Common myeloid progenitor, CD34-positive (primary cell): ENCODE data around the gene NT5C2.
A peak's percentile ranks its signal among the peaks of the same experiment; 100 is the strongest.

Experiments used
- CTCF ChIA-PET: fragments of 350-600 bp; sonication (Branson Sonifier 250); formaldehyde crosslinking; loops from one replicate; lab custom pipeline; 2021; ENCODE audit warnings: antibody characterized with exemption; lab: Charles Lee
- POLR2A ChIA-PET: fragments of 350-600 bp; sonication (Branson Sonifier 250); formaldehyde crosslinking; loops from one replicate; lab custom pipeline; 2021; ENCODE audit warnings: antibody characterized with exemption; lab: Charles Lee
- DNase-seq, 3 donors: peaks; one replicate each; pipeline versions ENCODE4 v3.0.0 to v3.0.0-alpha.2; 2013
- H3K27ac ChIP-seq, 2 experiments: 1 replicate in 1 of 2; 2 replicates in 1 of 2; pipeline ENCODE4 v1.7.0; 2013; ENCODE audit warnings: inconsistent platforms in 2 of 2, low read length in 2 of 2, mild to moderate bottlenecking in 2 of 2, low read depth in 1 of 2, moderate library complexity in 1 of 2; ENCODE audit not compliant: severe bottlenecking in 2 of 2, insufficient read depth in 1 of 2, poor library complexity in 1 of 2
- H3K27me3 ChIP-seq, 5 experiments: replicated peaks in 2 of 5; 1 replicate in 3 of 5; 2 replicates in 2 of 5; pipeline versions ENCODE4 v1.6.1 to v1.7.0; 2013; ENCODE audit warnings: low read length in 4 of 5, mild to moderate bottlenecking in 2 of 5, moderate library complexity in 2 of 5, inconsistent platforms in 1 of 5; ENCODE audit not compliant: insufficient read depth in 5 of 5, control insufficient read depth in 4 of 5
- H3K36me3 ChIP-seq, 4 experiments: 1 replicate in 2 of 4; 2 replicates in 2 of 4; pipeline versions ENCODE4 v1.6.1 to v1.7.0; 2013; ENCODE audit warnings: low read length in 3 of 4, control low read depth in 1 of 4, mild to moderate bottlenecking in 1 of 4; ENCODE audit not compliant: control insufficient read depth in 4 of 4, insufficient read depth in 4 of 4
- H3K4me1 ChIP-seq, 4 experiments: 1 replicate in 3 of 4; 2 replicates in 1 of 4; pipeline versions ENCODE4 v1.6.1 to v1.7.1; 2013; ENCODE audit warnings: low read length in 3 of 4, mild to moderate bottlenecking in 3 of 4, control low read depth in 1 of 4, inconsistent platforms in 1 of 4, moderate library complexity in 1 of 4; ENCODE audit not compliant: control insufficient read depth in 4 of 4, insufficient read depth in 4 of 4; ENCODE audit errors: control extremely low read depth in 1 of 4
- H3K4me3 ChIP-seq, 7 experiments: 1 replicate in 4 of 7; 2 replicates in 3 of 7; pipeline versions ENCODE4 v1.5.1 to v1.7.0; 2013; ENCODE audit warnings: mild to moderate bottlenecking in 7 of 7, low read length in 6 of 7, moderate library complexity in 6 of 7, inconsistent platforms in 2 of 7, low read depth in 2 of 7, control low read depth in 1 of 7; ENCODE audit not compliant: insufficient read depth in 4 of 7, control insufficient read depth in 1 of 7; ENCODE audit errors: extremely low read depth in 1 of 7
- H3K9me3 ChIP-seq, 5 experiments: 1 replicate in 4 of 5; 2 replicates in 1 of 5; pipeline versions ENCODE4 v1.6.1 to v1.7.1; 2013; ENCODE audit warnings: low read length in 4 of 5, mild to moderate bottlenecking in 2 of 5, inconsistent platforms in 1 of 5, low read depth in 1 of 5, moderate library complexity in 1 of 5; ENCODE audit not compliant: control insufficient read depth in 4 of 5, insufficient read depth in 2 of 5; ENCODE audit errors: control extremely low read depth in 1 of 5
- WGBS: methylation state at CpG from one replicate; pipeline ENCODE4 v1.1.5; 2013; ENCODE audit not compliant: insufficient coverage; 5-methylcytosine and 5-hydroxymethylcytosine counted together

The NT5C2 gene

DNA sequence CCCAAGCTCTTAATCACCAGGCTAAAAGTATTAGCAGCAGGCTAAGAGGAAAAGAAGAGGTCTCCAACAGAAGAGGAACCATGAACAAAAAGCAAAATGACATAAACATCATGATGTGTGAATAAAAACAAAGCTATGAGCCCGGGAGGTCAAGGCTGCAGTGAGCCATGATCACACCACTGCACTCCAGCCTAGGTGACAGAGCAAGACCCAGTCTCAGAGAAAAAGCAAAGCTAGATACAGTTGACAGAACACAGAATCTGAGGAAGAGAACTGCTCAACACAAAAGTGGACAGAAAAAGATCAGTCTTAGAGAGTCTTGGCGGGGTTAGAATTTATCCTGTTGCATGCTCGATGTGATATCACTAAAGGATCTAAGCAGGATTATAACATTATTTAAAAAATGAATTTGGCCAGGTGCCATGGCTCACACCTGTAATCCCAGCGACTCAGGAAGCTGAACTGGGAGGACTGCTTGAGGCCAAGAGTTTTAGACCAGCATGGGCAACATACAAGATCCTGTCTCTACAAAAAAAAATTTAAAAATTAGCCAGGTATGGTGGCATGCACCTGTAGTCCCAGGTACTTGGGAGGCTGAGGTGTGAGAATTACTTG lies 37.5 kb downstream of the NT5C2 start:
- Histone ChIP-seq H3K9me3 (no peaks in the 10 kb centered on the region), H3K36me3 (peaks cover 10 to 57% (median 13%) of the 10 kb centered on the region in 4 experiments), H3K27ac (peak overlapping the region in 1 of 2 experiments; percentile 25), H3K27me3 (no peaks in the 10 kb centered on the region), H3K4me3 (no peak overlapping the region), H3K4me1 (peaks cover 13 to 25% (median 23%) of the 10 kb centered on the region in 4 experiments)
- CTCF ChIA-PET, result interaction anchor here (0.7 to 2.0 kb wide), 3 partner anchors 13 to 89 kb away, joined by 3 to 11 read pairs (median 4); no protein-coding TSS in a partner anchor
- no peak for DNase-seq
- POLR2A ChIA-PET, result interaction anchor here (0.7 to 1.1 kb wide), 2 partner anchors 39 to 92 kb away, joined by 5 read pairs; no protein-coding TSS in a partner anchor
- 100% methylated on average over 1 of the region's 4 CpGs for WGBS

GRCh38 chr10:103154521-103155299 lies 38.4 kb downstream of the NT5C2 start:
- ChIA-PET POLR2A (interaction anchor here (0.7 to 1.1 kb wide), 4 partner anchors 13 to 92 kb away, joined by 3 to 5 read pairs (median 5); no protein-coding TSS in a partner anchor), CTCF (interaction anchor here (0.7 to 2.2 kb wide), 5 partner anchors 10 to 90 kb away, joined by 3 to 11 read pairs (median 5); no protein-coding TSS in a partner anchor)
- H3K4me3 ChIP-seq, result peak overlapping the region in 1 of 7 experiments; percentile 42
- H3K27ac ChIP-seq, result peak overlapping the region in 1 of 2 experiments; percentile 69
- H3K9me3 ChIP-seq, result no peaks in the 10 kb centered on the region
- no peaks in the 10 kb centered on the region for H3K27me3 ChIP-seq
- H3K4me1 ChIP-seq, result peaks cover 13 to 25% (median 23%) of the 10 kb centered on the region in 4 experiments
- peak in 1 of 3 donors; percentile 33 for DNase-seq
- H3K36me3 ChIP-seq, result peaks cover 10 to 54% (median 14%) of the 10 kb centered on the region in 4 experiments
- no CpG with 5 or more reads among the region's 3 CpGs for WGBS

GRCh38 chr10:103153302-103154197 lies 39.5 kb downstream of the NT5C2 start:
- H3K27ac ChIP-seq, result peak overlapping the region; percentile 50 to 69
- no peak for DNase-seq
- H3K4me3 ChIP-seq, result peak overlapping the region in 3 of 7 experiments; percentile 13 to 31 (median 20)
- no peaks in the 10 kb centered on the region for H3K9me3 ChIP-seq
- H3K4me1 ChIP-seq, result peaks cover 13 to 25% (median 23%) of the 10 kb centered on the region in 4 experiments
- WGBS, result no CpG with 5 or more reads among the region's 8 CpGs
- POLR2A ChIA-PET, result interaction anchor here (0.6 to 0.7 kb wide), 4 partner anchors 10 to 226 kb away, joined by 3 to 5 read pairs (median 3); no protein-coding TSS in a partner anchor
- H3K36me3 ChIP-seq, result peaks cover 8 to 53% (median 17%) of the 10 kb centered on the region in 4 experiments
- H3K27me3 ChIP-seq, result no peaks in the 10 kb centered on the region
- CTCF ChIA-PET, result interaction anchor here (0.8 to 2.2 kb wide), 4 partner anchors 9 to 93 kb away, joined by 3 to 10 read pairs (median 4); no protein-coding TSS in a partner anchor

GRCh38 chr10:103149991-103150622 lies 43.0 kb downstream of the NT5C2 start:
- Histone ChIP-seq H3K4me1 (peaks cover 13 to 24% (median 17%) of the 10 kb centered on the region in 4 experiments), H3K4me3 (no peak overlapping the region), H3K36me3 (peaks cover 2 to 36% (median 15%) of the 10 kb centered on the region in 4 experiments), H3K9me3 (no peaks in the 10 kb centered on the region), H3K27ac (no peak overlapping the region), H3K27me3 (no peaks in the 10 kb centered on the region)
- no CpG with 5 or more reads among the region's 2 CpGs for WGBS
- no peak for DNase-seq
- ChIA-PET CTCF (interaction anchor here (0.7 to 1.0 kb wide), 2 partner anchors 11 to 36 kb away, joined by 3 read pairs; no protein-coding TSS in a partner anchor), POLR2A (interaction anchor here (0.6 to 1.0 kb wide), 3 partner anchors 8 to 43 kb away, joined by 3 read pairs; partner anchors contain the start of gene NT5C2)

DNA sequence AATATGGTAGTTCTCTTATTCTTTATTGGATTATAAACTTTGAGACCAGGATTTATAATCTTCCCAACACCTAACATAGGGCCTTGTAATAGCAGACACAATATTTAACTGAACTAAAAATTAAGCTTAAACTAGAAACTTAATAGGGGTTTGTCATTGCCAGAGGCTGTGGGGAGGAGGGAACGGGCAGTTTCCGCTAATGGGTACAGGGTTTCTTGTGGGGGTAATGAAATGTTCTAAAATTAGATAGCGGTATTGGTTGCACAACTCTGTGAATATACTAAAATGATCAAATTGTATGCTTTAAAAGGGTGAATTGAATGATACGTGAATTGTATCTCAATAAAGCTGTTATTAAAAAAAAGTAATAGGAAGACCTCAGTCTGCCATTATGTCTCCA lies 45.4 kb downstream of the NT5C2 start:
- WGBS, result 92% methylated on average over 4 of the region's 4 CpGs
- no peak overlapping the region for H3K4me3 ChIP-seq
- H3K9me3 ChIP-seq, result no peaks in the 10 kb centered on the region
- no peaks in the 10 kb centered on the region for H3K27me3 ChIP-seq
- DNase-seq, result no peak
- ChIA-PET CTCF (interaction anchor here (1.1 to 1.4 kb wide), 2 partner anchors 23 to 288 kb away, joined by 3 read pairs; no protein-coding TSS in a partner anchor), POLR2A (no interaction called here)
- peaks cover 0 to 6% (median 0%) of the 10 kb centered on the region in 4 experiments for H3K4me1 ChIP-seq
- H3K27ac ChIP-seq, result no peak overlapping the region
- peaks cover 2 to 46% (median 21%) of the 10 kb centered on the region in 4 experiments for H3K36me3 ChIP-seq
